ENCODE results near the gene TSKU. TPM values are rescaled to one million over a fixed set of nuclear protein-coding genes. Genes with fewer than 3 reads are reported as not detected.

The TSKU gene
- total and polyA plus RNA-seq, 4 experiments from 2014 or later, result 0.13 TPM; not detected in 3

GRCh38 chr11:76831686-76832310, 48.6 kb downstream of the TSKU start:
- H3K27me3 Mint-ChIP-seq, result peaks cover 2 to 6% of the 10 kb centered on the region in 2 donors
- ChIA-PET CTCF (ENCODE audit: partially characterized antibody) (no interaction called here), POLR2A (ENCODE audit: partially characterized antibody) (no interaction called here)

DNA sequence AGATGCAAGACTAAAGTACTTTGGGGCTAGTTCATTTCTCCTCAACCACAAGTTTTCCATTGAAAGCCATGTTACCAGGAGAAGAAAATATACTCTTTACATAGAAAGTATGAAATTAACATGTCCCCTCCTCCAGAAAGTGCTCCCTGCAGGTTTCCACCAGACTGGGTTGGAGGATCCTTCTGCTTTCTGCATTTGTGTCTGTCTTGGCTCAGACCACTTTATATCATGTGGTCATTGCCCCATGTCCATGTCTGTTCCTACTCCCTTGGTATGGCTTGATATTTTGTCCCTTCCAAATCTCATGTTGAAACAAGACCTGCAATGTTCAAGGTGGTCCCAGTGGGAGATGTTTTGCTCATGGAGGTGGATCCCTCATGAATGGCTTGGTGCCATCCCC, 49.2 kb downstream of the TSKU start:
- POLR2A ChIA-PET (ENCODE audit: partially characterized antibody), result no interaction called here
- Mint-ChIP-seq H3K27ac (no peak overlapping the region), H3K27me3 (peaks cover 2 to 6% of the 10 kb centered on the region in 2 donors), H3K9me3 (no peaks in the 10 kb centered on the region), H3K4me3 (no peak overlapping the region), H3K36me3 (no peaks in the 10 kb centered on the region), H3K4me1 (no peaks in the 10 kb centered on the region)
- no peak for DNase-seq
- CTCF ChIA-PET (ENCODE audit: partially characterized antibody), result no interaction called here
- no peak overlapping the region for H3K4me3 ChIP-seq (ENCODE audit: low read length in 2 of 2)
- no peaks in the 10 kb centered on the region for H3K36me3 ChIP-seq (ENCODE audit: insufficient read depth, low read length)
- no peaks in the 10 kb centered on the region for H3K27me3 ChIP-seq (ENCODE audit: insufficient read depth, low read length)
- H3K9me3 ChIP-seq (ENCODE audit: control insufficient read depth in 1 of 2, low read length in 2 of 2), result no peaks in the 10 kb centered on the region
- intact Hi-C loops (cut with micrococcal nuclease), result no loop called here
- no peaks in the 10 kb centered on the region for H3K4me1 ChIP-seq (ENCODE audit: insufficient read depth, low read length)
- no peak overlapping the region for H3K27ac ChIP-seq (ENCODE audit: low read depth, low read length)

More at GRCh38 chr11:76831686-76832310, 48.6 kb downstream of the TSKU start:
- intact Hi-C loops (cut with micrococcal nuclease), result no loop called here
- Histone ChIP-seq H3K4me1 (ENCODE audit: insufficient read depth, low read length) (no peaks in the 10 kb centered on the region), H3K9me3 (ENCODE audit: control insufficient read depth in 1 of 2, low read length in 2 of 2) (no peaks in the 10 kb centered on the region), H3K4me3 (ENCODE audit: low read length in 2 of 2) (no peak overlapping the region), H3K36me3 (ENCODE audit: insufficient read depth, low read length) (no peaks in the 10 kb centered on the region), H3K27me3 (ENCODE audit: insufficient read depth, low read length) (no peaks in the 10 kb centered on the region), H3K27ac (ENCODE audit: low read depth, low read length) (no peak overlapping the region)
- Mint-ChIP-seq H3K36me3 (no peaks in the 10 kb centered on the region), H3K27ac (no peak overlapping the region), H3K9me3 (no peaks in the 10 kb centered on the region), H3K4me1 (no peaks in the 10 kb centered on the region), H3K4me3 (no peak overlapping the region)
- DNase-seq, result no peak

DNA sequence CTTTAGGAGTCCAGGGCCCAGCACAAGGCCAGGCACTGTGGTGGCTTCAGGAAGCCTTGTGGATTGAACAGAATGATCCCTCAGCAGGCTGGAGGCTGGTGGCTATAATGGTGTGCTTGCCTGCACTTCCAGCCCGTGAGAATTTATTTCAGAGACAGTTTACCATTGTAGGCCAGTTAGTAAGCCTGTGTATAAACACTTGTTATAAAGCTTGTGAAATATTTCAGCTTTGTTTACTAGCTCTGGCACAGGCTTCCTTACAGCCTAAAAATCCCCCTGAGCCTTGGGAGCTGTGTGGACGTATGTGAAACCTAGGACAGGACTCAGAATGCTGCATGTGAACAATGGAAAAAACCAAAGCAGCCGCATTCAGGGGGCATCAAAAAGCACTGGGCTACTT, 51.0 kb downstream of the TSKU start:
- intact Hi-C loops (cut with micrococcal nuclease), result no loop called here
- no peaks in the 10 kb centered on the region for H3K27me3 ChIP-seq (ENCODE audit: insufficient read depth, low read length)
- no peaks in the 10 kb centered on the region for H3K36me3 Mint-ChIP-seq
- H3K4me1 Mint-ChIP-seq, result no peaks in the 10 kb centered on the region
- no peak overlapping the region for H3K4me3 Mint-ChIP-seq
- H3K4me3 ChIP-seq (ENCODE audit: low read length in 2 of 2), result no peak overlapping the region
- H3K36me3 ChIP-seq (ENCODE audit: insufficient read depth, low read length), result no peaks in the 10 kb centered on the region
- H3K27me3 Mint-ChIP-seq, result peaks cover 3 to 15% of the 10 kb centered on the region in 2 donors
- ChIA-PET CTCF (ENCODE audit: partially characterized antibody) (no interaction called here), POLR2A (ENCODE audit: partially characterized antibody) (no interaction called here)
- H3K9me3 ChIP-seq (ENCODE audit: control insufficient read depth in 1 of 2, low read length in 2 of 2), result no peaks in the 10 kb centered on the region
- H3K27ac Mint-ChIP-seq, result no peak overlapping the region
- no peaks in the 10 kb centered on the region for H3K9me3 Mint-ChIP-seq
- no peak for DNase-seq
- H3K27ac ChIP-seq (ENCODE audit: low read depth, low read length), result no peak overlapping the region
- H3K4me1 ChIP-seq (ENCODE audit: insufficient read depth, low read length), result no peaks in the 10 kb centered on the region

GRCh38 chr11:76835036-76835435, 51.9 kb downstream of the TSKU start:
- H3K27me3 Mint-ChIP-seq, result peaks cover 9 to 20% of the 10 kb centered on the region in 2 donors
- ChIA-PET CTCF (ENCODE audit: partially characterized antibody) (no interaction called here), POLR2A (ENCODE audit: partially characterized antibody) (no interaction called here)
- no peaks in the 10 kb centered on the region for H3K36me3 Mint-ChIP-seq
- no peak for DNase-seq
- intact Hi-C loops (cut with micrococcal nuclease), result no loop called here
- Histone ChIP-seq H3K36me3 (ENCODE audit: insufficient read depth, low read length) (no peaks in the 10 kb centered on the region), H3K9me3 (ENCODE audit: control insufficient read depth in 1 of 2, low read length in 2 of 2) (no peaks in the 10 kb centered on the region), H3K27me3 (ENCODE audit: insufficient read depth, low read length) (no peaks in the 10 kb centered on the region), H3K4me1 (ENCODE audit: insufficient read depth, low read length) (no peaks in the 10 kb centered on the region), H3K4me3 (ENCODE audit: low read length in 2 of 2) (no peak overlapping the region), H3K27ac (ENCODE audit: low read depth, low read length) (no peak overlapping the region)
- H3K9me3 Mint-ChIP-seq, result no peaks in the 10 kb centered on the region
- no peak overlapping the region for H3K27ac Mint-ChIP-seq
- no peaks in the 10 kb centered on the region for H3K4me1 Mint-ChIP-seq
- H3K4me3 Mint-ChIP-seq, result no peak overlapping the region

GRCh38 chr11:76835928-76836612, 52.9 kb downstream of the TSKU start:
- no peaks in the 10 kb centered on the region for H3K36me3 ChIP-seq (ENCODE audit: insufficient read depth, low read length)
- H3K4me1 ChIP-seq (ENCODE audit: insufficient read depth, low read length), result no peaks in the 10 kb centered on the region
- H3K4me3 ChIP-seq (ENCODE audit: low read length in 2 of 2), result no peak overlapping the region
- H3K27me3 Mint-ChIP-seq, result peaks cover 7 to 19% of the 10 kb centered on the region in 2 donors
- no peak overlapping the region for H3K27ac ChIP-seq (ENCODE audit: low read depth, low read length)
- no peaks in the 10 kb centered on the region for H3K4me1 Mint-ChIP-seq
- H3K27ac Mint-ChIP-seq, result no peak overlapping the region
- POLR2A ChIA-PET (ENCODE audit: partially characterized antibody), result no interaction called here
- no peaks in the 10 kb centered on the region for H3K9me3 ChIP-seq (ENCODE audit: control insufficient read depth in 1 of 2, low read length in 2 of 2)
- intact Hi-C loops (cut with micrococcal nuclease), result no loop called here
- no peaks in the 10 kb centered on the region for H3K27me3 ChIP-seq (ENCODE audit: insufficient read depth, low read length)
- H3K4me3 Mint-ChIP-seq, result no peak overlapping the region
- no peak for DNase-seq
- CTCF ChIA-PET (ENCODE audit: partially characterized antibody), result no interaction called here
- H3K9me3 Mint-ChIP-seq, result no peaks in the 10 kb centered on the region
- H3K36me3 Mint-ChIP-seq, result no peaks in the 10 kb centered on the region

DNA sequence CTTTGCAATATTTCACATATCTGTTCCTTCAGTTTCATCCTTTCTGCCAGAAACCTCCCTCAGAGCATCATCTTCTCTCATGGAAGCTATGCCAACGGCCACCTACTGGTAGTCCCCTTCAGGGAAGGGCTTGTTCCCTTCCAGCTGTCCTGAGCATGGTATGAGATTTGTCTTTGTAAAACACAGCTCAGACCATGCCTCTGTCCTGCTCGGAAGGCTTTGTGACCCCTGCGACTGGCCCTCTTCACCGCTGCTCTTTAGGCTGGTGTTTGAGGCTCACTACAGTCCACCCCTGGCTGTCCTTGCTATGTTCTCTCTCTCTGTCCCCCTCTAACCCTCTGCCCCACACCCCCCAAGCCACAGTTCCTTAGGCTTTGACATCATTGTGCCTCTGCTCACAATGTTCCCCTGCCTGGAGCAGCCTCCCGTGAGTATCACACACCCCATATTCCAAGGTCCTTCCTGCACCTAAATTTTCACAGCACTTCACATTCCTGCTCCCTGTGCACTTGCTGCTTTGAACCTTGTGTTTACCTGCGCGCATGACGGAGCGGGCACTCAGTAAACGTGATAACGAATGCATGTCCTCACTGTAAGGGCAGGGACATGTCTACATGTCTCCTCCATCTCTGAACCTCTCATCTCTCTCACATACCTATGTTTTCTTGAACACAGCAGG, 53.6 kb downstream of the TSKU start:
- Histone ChIP-seq H3K4me1 (ENCODE audit: insufficient read depth, low read length) (no peaks in the 10 kb centered on the region), H3K4me3 (ENCODE audit: low read length in 2 of 2) (no peak overlapping the region), H3K9me3 (ENCODE audit: control insufficient read depth in 1 of 2, low read length in 2 of 2) (no peaks in the 10 kb centered on the region), H3K36me3 (ENCODE audit: insufficient read depth, low read length) (no peaks in the 10 kb centered on the region), H3K27ac (ENCODE audit: low read depth, low read length) (no peak overlapping the region), H3K27me3 (ENCODE audit: insufficient read depth, low read length) (no peaks in the 10 kb centered on the region)
- peaks cover 11 to 20% of the 10 kb centered on the region in 2 donors for H3K27me3 Mint-ChIP-seq
- CTCF ChIA-PET (ENCODE audit: partially characterized antibody), result no interaction called here
- no peaks in the 10 kb centered on the region for H3K36me3 Mint-ChIP-seq
- no peaks in the 10 kb centered on the region for H3K9me3 Mint-ChIP-seq
- no peak overlapping the region for H3K27ac Mint-ChIP-seq
- DNase-seq, result no peak
- no peak overlapping the region for H3K4me3 Mint-ChIP-seq
- POLR2A ChIA-PET (ENCODE audit: partially characterized antibody), result no interaction called here
- H3K4me1 Mint-ChIP-seq, result no peaks in the 10 kb centered on the region
- intact Hi-C loops (cut with micrococcal nuclease), result no loop called here

DNA sequence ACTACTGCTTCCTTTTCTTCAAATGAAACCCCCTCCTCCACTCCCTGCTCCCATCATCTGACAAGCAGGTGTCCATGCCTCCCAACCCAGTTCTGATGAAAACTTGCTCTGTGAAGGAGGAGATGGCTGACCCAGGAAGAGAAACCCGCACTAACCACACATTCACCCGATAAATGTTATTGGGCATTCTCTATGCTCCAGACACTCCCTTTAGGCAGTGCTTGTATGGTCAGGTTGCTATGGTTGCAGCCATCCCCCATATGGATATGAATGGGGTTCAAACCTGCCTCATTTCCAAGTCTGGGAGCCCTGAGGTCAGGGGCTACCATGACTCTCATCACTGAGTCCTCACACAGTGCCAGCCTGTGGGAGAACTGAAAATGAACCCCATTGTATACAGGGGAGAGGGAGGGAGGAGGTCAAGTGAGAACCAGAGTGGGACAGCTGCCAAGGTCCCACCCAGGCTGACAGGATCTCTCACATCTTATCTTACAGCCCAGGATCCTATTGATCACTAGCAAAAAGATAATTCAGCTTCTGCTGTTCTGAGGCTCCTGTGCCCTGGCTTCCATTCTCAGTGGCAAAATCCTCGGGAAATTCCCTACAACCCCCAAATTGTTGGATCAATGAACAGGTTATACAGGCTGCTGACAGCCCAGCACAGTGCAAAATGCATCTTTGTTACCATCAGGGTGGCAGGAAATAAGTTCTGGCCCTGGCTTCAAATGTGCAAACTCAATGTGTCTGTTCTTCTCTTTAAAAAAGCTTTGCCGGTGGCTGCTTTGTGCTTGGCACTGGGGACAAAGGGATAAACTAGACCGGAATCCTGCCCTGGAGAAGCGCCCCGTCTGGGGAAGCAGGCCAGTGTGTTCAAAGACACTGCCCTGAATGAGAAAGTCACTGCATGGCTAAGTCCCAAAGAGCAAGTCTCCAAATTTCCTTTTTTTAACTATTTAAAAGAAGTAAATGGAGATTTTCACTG, 54.8 kb downstream of the TSKU start:
- Mint-ChIP-seq H3K4me3 (no peak overlapping the region), H3K9me3 (no peaks in the 10 kb centered on the region), H3K27me3 (peaks cover 14 to 27% of the 10 kb centered on the region in 2 donors), H3K27ac (no peak overlapping the region), H3K36me3 (no peaks in the 10 kb centered on the region), H3K4me1 (no peaks in the 10 kb centered on the region)
- intact Hi-C loops (cut with micrococcal nuclease), result no loop called here
- no peaks in the 10 kb centered on the region for H3K4me1 ChIP-seq (ENCODE audit: insufficient read depth, low read length)
- no peaks in the 10 kb centered on the region for H3K27me3 ChIP-seq (ENCODE audit: insufficient read depth, low read length)
- POLR2A ChIA-PET (ENCODE audit: partially characterized antibody), result no interaction called here
- no peaks in the 10 kb centered on the region for H3K36me3 ChIP-seq (ENCODE audit: insufficient read depth, low read length)
- no peak overlapping the region for H3K27ac ChIP-seq (ENCODE audit: low read depth, low read length)
- CTCF ChIA-PET (ENCODE audit: partially characterized antibody), result no interaction called here
- H3K9me3 ChIP-seq (ENCODE audit: control insufficient read depth in 1 of 2, low read length in 2 of 2), result no peaks in the 10 kb centered on the region
- no peak overlapping the region for H3K4me3 ChIP-seq (ENCODE audit: low read length in 2 of 2)
- DNase-seq, result no peak
